ENCODE results near the gene MUTYH. TPM values are rescaled to one million over a fixed set of nuclear protein-coding genes. Genes with fewer than 3 reads are reported as not detected.

MUTYH gene
- total and polyA plus RNA-seq, 9 of the 15 experiments (the other 6 are each of a cell fraction or from before 2014, with no cell fraction given), result 3.4 to 53.5 (median 29.0) TPM

DNA sequence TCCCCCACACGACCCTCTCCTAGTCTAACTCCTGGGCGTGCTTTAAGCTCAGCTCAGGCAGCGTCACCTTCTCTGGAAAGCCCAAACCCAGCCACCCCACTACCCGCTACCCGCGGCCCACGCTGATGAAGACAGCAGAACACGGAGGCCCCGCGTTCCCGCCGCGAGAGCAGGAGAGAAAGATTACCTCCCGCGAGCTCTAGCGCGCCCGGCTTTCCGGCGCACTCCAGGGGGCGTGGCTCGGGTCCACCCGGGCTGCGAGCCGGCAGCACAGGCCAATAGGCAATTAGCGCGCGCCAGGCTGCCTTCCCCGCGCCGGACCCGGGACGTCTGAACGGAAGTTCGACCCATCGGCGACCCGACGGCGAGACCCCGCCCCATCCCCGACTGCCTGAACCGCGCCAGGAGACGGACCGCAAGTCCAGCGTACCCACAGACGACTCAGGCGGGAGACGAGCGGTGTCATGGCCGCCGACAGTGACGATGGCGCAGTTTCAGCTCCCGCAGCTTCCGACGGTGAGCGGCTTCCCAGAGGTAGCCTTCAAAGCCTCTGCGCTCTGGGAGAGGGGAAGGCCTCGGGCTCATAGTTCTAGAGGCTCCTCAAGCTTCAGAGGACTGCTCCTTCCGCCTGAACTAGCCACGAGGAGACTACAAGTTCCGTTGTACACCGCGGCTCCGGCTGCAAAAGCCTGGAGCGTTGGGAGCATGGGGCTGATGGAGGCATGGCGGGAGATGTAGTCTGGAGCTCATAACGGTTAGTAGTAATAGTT, at the start of gene MUTYH, which contains the start of gene TOE1 (continued):
- TF ChIP-seq ZC3H8 (IDR thresholded peaks at IDR 0.05) (no peak), ZNF436 (CRISPR knock-in tag; IDR thresholded peaks at IDR 0.05) (no peak), ATF1 (CRISPR knock-in tag; IDR thresholded peaks at IDR 0.05) (peak; percentile 48; the same call in 1 of the 2 replicates), ATF1 (tag; IDR thresholded peaks at IDR 0.05) (peak; percentile 91), WHSC1 (IDR thresholded peaks at IDR 0.05; ENCODE audit: low read length) (no peak), HNRNPLL (IDR thresholded peaks at IDR 0.05; ENCODE audit: low read depth, low read length, poor library complexity, severe bottlenecking) (peak; percentile 79), ZNF146 (CRISPR knock-in tag; IDR thresholded peaks at IDR 0.05; ENCODE audit: unreplicated experiment) (no peak), SETDB1 (IDR thresholded peaks at IDR 0.05; ENCODE audit: low read length) (no peak), TFAM (CRISPR knock-in tag; conservative IDR thresholded peaks at IDR 0.05) (no peak), ZSCAN29 (IDR thresholded peaks at IDR 0.05) (no peak), DACH1 (IDR thresholded peaks at IDR 0.05; ENCODE audit: partially characterized antibody) (no peak), ZNF311 (CRISPR knock-in tag; IDR thresholded peaks at IDR 0.05) (no peak), ZNF699 (CRISPR knock-in tag; IDR thresholded peaks at IDR 0.05; ENCODE audit: insufficient replicate concordance) (no peak), ZFP30 (CRISPR knock-in tag; IDR thresholded peaks at IDR 0.05; ENCODE audit: borderline replicate concordance) (no peak), ZNF507 (tag; conservative IDR thresholded peaks at IDR 0.05) (no peak), POLR2H (tag; IDR thresholded peaks at IDR 0.05; ENCODE audit: low read depth) (peak; percentile 96), CBX8 (IDR thresholded peaks at IDR 0.05; ENCODE audit: borderline replicate concordance, extremely low read depth, low read depth, low read length, poor library complexity, severe bottlenecking) (no peak)
- TF ChIP-seq, protein P1, sequence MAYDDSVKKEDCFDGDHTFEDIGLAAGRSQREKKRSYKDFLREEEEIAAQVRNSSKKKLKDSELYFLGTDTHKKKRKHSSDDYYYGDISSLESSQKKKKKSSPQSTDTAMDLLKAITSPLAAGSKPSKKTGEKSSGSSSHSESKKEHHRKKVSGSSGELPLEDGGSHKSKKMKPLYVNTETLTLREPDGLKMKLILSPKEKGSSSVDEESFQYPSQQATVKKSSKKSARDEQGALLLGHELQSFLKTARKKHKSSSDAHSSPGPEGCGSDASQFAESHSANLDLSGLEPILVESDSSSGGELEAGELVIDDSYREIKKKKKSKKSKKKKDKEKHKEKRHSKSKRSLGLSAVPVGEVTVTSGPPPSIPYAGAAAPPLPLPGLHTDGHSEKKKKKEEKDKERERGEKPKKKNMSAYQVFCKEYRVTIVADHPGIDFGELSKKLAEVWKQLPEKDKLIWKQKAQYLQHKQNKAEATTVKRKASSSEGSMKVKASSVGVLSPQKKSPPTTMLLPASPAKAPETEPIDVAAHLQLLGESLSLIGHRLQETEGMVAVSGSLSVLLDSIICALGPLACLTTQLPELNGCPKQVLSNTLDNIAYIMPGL (CRISPR knock-in tag; IDR thresholded peaks at IDR 0.05), result peak; percentile 83; the same call in 1 of the 2 replicates
- TF ChIP-seq, protein P2, sequence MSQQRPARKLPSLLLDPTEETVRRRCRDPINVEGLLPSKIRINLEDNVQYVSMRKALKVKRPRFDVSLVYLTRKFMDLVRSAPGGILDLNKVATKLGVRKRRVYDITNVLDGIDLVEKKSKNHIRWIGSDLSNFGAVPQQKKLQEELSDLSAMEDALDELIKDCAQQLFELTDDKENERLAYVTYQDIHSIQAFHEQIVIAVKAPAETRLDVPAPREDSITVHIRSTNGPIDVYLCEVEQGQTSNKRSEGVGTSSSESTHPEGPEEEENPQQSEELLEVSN (IDR thresholded peaks at IDR 0.05; ENCODE audit: borderline replicate concordance in 1 of 2, extremely low read depth in 1 of 2, insufficient read depth in 1 of 2, insufficient read length in 1 of 2, low read depth in 1 of 2, low read length in 1 of 2, poor library complexity in 1 of 2, severe bottlenecking in 1 of 2), result peak; percentile 86 to 91
- TF ChIP-seq, protein P3, sequence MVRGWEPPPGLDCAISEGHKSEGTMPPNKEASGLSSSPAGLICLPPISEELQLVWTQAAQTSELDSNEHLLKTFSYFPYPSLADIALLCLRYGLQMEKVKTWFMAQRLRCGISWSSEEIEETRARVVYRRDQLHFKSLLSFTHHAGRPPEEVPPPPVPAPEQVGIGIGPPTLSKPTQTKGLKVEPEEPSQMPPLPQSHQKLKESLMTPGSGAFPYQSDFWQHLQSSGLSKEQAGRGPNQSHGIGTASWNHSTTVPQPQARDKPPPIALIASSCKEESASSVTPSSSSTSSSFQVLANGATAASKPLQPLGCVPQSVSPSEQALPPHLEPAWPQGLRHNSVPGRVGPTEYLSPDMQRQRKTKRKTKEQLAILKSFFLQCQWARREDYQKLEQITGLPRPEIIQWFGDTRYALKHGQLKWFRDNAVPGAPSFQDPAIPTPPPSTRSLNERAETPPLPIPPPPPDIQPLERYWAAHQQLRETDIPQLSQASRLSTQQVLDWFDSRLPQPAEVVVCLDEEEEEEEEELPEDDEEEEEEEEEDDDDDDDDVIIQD (CRISPR knock-in tag; IDR thresholded peaks at IDR 0.05), result no peak
- TF ChIP-seq, protein P4, sequence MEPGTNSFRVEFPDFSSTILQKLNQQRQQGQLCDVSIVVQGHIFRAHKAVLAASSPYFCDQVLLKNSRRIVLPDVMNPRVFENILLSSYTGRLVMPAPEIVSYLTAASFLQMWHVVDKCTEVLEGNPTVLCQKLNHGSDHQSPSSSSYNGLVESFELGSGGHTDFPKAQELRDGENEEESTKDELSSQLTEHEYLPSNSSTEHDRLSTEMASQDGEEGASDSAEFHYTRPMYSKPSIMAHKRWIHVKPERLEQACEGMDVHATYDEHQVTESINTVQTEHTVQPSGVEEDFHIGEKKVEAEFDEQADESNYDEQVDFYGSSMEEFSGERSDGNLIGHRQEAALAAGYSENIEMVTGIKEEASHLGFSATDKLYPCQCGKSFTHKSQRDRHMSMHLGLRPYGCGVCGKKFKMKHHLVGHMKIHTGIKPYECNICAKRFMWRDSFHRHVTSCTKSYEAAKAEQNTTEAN (CRISPR knock-in tag; IDR thresholded peaks at IDR 0.05), result 0 out of 2 replicates have a peak, but pooled peaks have one; percentile 63
- TF ChIP-seq, protein P5, sequence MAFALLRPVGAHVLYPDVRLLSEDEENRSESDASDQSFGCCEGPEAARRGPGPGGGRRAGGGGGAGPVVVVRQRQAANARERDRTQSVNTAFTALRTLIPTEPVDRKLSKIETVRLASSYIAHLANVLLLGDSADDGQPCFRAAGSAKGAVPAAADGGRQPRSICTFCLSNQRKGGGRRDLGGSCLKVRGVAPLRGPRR (CRISPR knock-in tag; IDR thresholded peaks at IDR 0.05), result no peak

Data from K562 (cell line).